GM12874 (cell line): Measurements from ENCODE around the gene CEMIP.

ENCODE experiments used
- CTCF ChIP-seq: IDR thresholded peaks from 2 replicates; pipeline ENCODE4 v1.5.1; 2011; ENCODE audit warnings: low read depth, mild to moderate bottlenecking, control low read depth, low read length, moderate library complexity; ENCODE audit not compliant: insufficient read depth

The CEMIP gene

GRCh38 chr15:80953001-80953952 is 174.1 kb downstream of the CEMIP start:
- TF ChIP-seq CTCF = no peak

GRCh38 chr15:80953953-80954778 is 175.0 kb downstream of the CEMIP start:
- no peak for TF ChIP-seq CTCF

- no peak for TF ChIP-seq CTCF
Measured at GRCh38 chr15:80957556-80957955, 178.4 kb downstream of the CEMIP start.

- no peak for TF ChIP-seq CTCF
Measured at GRCh38 chr15:80957976-80958375, 178.8 kb downstream of the CEMIP start.

- no peak for TF ChIP-seq CTCF
Measured at GRCh38 chr15:80958818-80959495, 179.8 kb downstream of the CEMIP start.

- no peak for TF ChIP-seq CTCF
Measured at GRCh38 chr15:80966431-80967197, 187.4 kb downstream of the CEMIP start.
